Right forelimb (tissue), 1 donor: ENCODE results near the gene OAT.
"Not testable (repeated sequence)": the region's sequence is repeated elsewhere in the genome, so short reads cannot be mapped to it uniquely, and the experiment has no call there.

Experiments used
- DNase-seq: peaks from one replicate; pipeline ENCODE4 v3.0.0-alpha.2; 2018

OAT gene

GRCh38 chr10:124375691-124376090 lies 43.0 kb downstream of the OAT start:
- no peak for DNase-seq

GRCh38 chr10:124375353-124375614 lies 43.4 kb downstream of the OAT start:
- DNase-seq = no peak

DNA sequence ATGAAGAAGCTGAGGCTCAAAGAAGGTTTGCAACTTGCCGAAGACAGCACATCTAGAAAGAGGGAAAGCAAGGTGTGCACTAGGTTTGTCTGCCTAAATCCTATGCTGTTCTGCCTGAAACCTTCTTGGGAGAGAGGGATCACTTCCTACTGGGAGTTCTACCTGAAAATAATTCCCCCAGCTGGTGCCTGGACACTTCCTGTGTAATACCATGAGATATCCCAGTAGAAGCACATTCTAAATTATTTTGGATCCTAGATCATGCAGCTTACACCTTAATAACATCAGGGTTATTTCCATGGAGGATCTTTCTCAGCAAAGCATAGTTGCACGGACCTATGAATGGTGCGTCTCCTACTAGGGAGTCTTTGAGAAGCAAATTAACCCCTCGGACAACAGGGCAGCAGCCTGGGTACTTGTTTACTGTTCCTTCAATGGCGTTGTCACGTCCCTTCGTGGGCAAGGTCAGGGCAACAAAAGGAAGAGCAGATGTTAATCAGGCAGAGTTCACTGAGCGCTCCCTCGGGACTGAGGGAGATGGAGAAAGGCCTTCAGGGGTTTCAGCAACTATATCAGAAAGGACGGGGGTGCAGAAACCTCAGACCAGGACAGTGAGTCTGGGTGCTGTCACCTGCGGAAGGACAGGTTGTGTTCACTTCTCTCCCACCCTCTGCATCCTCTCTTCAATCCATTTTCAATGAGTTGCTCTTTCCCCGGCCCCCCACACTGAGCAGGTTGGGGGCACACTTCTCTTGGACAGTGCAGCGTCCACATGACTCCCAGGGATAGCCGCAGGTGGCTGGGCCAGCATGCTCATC lies 44.0 kb downstream of the OAT start:
- DNase-seq = peak; percentile 25

- peak; percentile 37 for DNase-seq
Observed at GRCh38 chr10:124372899-124373298, 45.8 kb downstream of the OAT start.

GRCh38 chr10:124370426-124370825 lies 48.3 kb downstream of the OAT start:
- DNase-seq = no peak

- no peak for DNase-seq
Observed at GRCh38 chr10:124369986-124370385, 48.7 kb downstream of the OAT start.

- DNase-seq = not testable (repeated sequence)
Observed at GRCh38 chr10:124369533-124369932, 49.2 kb downstream of the OAT start.

GRCh38 chr10:124369066-124369465 lies 49.7 kb downstream of the OAT start:
- no peak for DNase-seq

DNA sequence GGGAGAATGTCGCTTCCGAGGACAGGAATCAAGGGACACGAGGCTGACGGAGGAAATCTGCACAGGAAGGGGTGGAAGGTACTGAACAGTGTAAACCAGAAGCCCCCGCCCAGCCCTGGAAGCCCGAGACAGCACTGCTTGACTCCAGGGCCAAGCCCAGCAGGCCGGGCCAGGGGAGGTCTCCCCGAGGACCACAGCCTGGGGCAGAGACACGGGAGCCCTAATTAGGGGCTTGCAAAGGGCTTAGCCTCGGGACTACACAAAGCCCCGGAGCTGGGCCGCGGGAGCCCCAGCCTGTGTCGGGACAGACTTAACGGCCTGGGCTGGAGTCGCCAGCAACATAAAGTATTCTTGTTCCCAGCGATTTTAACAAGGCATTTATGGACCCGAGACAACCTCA lies 50.8 kb downstream of the OAT start:
- DNase-seq = no peak

GRCh38 chr10:124367414-124367813 lies 51.3 kb downstream of the OAT start:
- DNase-seq = no peak

DNA sequence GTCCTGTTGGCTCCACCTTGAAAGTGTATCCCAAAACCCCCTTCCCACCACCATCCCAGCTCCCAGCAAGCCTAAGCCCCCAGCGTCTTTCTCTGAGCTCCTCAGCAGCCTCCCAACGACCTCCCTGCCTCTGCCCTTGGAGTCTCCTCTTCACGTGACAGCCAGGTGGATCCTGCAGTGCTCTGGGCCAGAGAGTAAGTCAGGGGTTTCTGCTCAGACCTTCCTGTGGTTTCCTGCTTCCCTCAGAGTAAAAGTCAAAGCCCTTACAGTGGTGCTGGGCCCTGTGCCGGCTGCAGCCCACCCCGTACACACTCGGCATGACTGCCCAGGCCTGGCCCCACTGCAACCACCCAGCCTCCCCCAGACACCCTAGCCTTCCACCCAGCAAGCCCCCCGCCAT lies 51.9 kb downstream of the OAT start:
- DNase-seq = no peak

DNA sequence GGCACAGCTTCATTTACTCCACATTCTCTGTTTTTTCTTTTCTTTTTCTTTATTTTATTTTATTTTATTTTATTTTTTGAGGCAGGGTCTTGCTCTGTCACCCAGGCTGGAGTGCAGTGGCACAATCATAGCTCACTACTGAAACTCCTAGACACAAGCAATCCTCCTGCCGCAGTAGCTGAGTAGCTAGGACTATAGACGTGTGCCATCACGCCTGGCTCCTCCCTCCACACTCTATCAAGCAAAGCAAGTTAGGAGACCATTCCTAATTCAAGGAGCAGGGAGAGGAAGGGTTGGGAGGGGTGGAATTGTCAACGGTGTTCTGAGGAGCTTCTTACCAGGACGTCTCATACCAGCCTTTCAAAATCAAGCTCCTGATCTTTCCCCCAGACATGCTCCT lies 52.4 kb downstream of the OAT start:
- no peak for DNase-seq

DNA sequence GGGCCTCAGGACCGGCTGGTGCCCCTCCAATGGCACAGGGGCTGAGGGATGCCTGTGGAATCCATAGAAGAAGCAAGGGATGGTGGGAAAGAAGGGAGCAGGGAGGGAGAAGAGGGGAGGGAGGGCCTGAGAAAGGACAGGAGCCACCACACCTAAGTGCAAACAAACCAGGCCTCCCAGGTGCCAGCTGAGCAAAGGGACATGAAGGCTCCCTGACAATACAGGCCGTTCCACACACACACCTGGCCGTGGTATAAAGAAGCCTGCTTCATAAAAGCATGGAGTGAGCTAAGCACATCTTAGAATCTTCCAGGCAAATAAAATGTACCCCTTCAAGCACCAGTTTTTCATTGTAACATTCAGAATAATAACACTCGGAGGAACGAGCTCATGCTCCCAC lies 54.0 kb downstream of the OAT start:
- no peak for DNase-seq

DNA sequence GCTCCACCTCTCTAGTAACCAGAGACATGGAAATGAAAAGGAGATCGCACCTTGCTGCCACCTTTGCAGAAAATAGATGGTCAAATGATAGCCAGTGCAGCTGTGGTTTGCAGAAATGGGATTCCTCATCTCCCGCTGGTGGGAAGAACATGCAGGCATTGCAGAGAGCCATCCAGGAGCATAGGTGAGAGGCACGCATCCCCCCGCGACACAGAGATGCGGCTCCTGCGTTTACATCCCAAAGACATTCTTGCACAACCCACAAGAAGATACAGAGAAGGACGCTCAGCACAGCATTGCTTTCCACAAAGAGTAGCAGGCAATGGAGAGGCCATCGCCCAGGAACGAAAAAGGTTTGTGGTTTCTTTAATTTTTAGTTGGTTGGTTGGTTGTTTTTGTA lies 56.2 kb downstream of the OAT start:
- no peak for DNase-seq

DNA sequence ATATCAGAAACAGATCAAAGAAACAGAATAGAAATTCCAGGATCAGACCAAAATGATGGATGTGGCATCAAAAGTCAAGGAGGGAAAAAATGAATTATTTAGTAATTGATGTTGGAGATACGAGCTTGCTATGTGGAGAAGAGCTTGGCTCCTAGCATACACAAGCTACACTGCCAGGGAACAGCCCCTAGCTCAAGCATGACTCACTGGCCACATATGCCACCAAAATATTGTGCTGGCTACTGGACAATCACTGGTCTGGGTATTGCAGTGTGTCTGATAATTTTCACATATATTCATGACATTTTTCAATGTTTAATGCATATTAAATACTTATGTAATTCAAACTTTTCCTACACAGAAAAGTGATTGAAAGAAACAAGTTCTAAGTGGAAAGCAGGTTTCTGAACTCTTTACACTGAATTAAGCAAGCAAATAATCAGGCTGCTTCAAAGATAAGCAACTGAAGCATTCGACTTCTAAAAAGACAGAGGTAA lies 59.3 kb downstream of the OAT start:
- no peak for DNase-seq

DNA sequence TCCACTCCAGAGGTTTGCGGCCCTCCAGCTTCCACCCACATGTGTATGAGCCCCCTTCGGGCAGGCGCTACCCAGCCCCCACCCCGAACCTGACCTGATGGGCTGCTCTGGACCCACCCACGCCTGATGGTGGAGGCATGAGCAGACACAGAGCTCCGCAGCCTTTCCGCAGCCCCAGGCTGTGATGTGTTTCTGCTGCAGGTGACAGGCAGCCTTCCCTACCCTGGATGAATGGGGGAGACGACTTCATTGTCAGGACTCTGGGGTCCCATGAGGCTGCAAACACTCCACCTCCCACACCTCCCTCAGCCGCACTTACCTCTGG lies 61.2 kb downstream of the OAT start:
- peak; percentile 30 for DNase-seq

DNA sequence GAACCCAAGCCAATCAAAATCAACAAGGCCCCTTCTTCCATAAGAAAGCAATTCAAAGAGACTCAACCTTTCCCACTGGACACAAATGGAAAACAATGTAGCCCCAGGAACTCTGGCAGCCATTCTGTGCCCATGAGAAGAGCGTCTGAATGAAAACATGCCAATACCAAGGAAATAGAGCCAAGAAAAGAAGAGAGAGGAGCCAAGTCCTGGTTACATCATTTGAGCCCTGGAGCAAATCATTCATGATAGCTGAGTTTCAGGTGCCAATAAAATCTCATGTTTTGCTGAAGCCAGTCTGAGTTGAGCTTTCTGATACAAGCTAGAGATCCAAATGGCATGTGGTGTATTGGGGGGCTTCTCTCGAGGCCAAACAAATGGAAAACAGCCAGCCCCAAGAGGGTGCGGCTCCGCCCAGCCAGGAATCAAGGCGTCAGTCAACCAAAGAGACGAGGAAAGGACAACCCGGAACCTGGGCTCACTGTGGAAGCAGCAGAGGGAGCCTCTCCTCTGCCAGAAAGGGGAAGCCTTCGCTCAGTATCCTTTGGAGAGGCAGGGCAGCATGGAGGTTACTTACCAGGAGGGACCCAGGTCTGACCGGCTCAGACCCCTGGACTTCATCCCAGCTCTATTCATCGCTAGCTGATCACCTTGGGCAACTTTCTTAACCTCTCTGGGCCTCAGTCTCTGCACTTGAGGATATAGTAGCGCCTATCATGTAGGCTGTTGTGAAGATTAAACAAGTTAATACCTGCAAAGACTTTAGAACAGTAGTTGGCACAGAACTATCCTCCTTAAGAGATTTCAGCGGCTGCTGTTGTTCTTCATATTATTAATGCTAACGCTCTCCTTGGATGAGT lies 61.8 kb downstream of the OAT start:
- peak; percentile 35 for DNase-seq

DNA sequence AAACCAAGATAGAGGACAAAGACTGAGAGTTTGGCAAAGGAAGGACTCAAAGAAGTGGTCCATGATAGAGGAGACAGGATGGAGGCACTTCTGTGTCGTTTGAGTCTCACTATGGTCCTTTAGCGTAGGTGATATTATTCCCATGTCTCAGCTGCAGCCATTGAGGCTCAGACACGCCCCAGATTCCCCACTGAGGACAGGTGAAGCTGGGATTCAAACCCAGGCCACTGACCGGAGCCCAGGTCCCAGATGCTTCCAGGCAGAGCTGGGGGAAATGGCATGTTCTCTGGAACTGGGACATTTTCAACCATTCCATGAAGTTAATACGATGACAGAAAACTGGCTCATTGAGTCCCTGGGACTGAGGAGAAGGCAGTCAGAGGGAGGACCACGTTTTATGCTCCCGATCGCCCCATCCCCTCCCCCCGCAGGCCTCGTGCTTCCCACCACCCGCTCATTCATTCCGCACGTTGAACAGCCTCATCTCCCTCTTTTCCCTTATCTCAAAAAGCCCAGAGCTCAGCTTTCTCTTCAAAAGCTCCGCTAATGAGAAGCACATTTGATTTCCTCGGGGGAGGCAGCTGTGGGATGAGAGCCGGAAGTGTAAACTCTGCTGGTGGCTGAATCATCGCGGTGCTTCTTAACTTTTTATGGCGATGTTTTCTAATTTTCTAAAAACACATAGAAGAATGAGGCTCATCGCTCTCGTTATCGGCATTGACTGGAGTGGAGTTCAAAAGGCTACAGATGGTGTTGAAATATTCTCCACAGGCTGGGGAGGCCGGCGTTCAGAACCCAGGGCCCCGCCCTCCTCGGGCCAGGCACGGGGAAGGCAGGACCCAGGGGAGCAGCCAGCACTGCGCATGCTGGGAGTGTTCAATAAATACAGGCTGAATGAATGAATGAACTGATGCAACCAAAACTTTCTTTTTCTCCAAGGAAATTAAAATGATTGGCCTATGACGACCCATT lies 64.0 kb downstream of the OAT start:
- peak; percentile 61 for DNase-seq

DNA sequence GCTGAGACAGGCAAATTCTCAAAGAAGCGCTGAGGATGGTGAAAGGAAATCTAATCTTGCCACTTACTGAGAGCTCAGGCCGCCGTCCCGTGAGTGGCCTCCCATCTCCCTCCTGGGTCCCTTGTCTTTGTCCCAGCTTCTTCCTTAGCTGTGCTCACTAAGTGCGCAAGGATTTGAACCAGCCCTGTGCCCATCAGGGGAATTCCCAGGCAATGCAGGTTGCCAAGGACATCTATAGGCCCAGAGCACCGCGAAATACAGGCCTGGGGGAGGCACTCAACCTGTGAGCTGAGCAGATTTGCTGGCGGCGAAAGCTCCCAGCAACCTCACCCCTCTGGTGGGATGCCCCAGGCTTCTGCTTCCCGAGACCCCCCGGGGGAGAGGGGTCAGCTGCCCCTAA lies 64.8 kb downstream of the OAT start:
- DNase-seq = peak; percentile 15

GRCh38 chr10:124353091-124353815 lies 65.5 kb downstream of the OAT start:
- peak; percentile 43 for DNase-seq

GRCh38 chr10:124351481-124352220 lies 67.1 kb downstream of the OAT start:
- peak; percentile 30 for DNase-seq

- DNase-seq = peak; percentile 1
Observed at GRCh38 chr10:124350806-124351205, 67.9 kb downstream of the OAT start.
